HEK293 (cell line): Measurements from ENCODE around the gene TMEM141.
"Not testable (repeated sequence)": the region's sequence is repeated elsewhere in the genome, so short reads cannot be mapped to it uniquely, and the experiment has no call there.

Experiments
- BCL11A ChIP-seq: fragments of 450-650 bp; formaldehyde crosslinking; IDR thresholded peaks from 2 replicates; pipeline ENCODE4 v1.5.1; 2016; ENCODE audit warnings: low read depth, missing biosample characterization, missing genetic modification characterization
- RBAK ChIP-seq: fragments of 450-650 bp; formaldehyde crosslinking; IDR thresholded peaks from 2 replicates; pipeline ENCODE4 v1.5.1; 2016; ENCODE audit warnings: missing biosample characterization, missing genetic modification characterization
- SETDB1 ChIP-seq: IDR thresholded peaks from one replicate; pipeline ENCODE4 v1.6.1; 2017; ENCODE audit warnings: mild to moderate bottlenecking, low read length, moderate library complexity, mixed read lengths; ENCODE audit not compliant: insufficient read length
- YY1 ChIP-seq: fragments of 450-650 bp; formaldehyde crosslinking; IDR thresholded peaks from 2 replicates; pipeline ENCODE4 v1.5.1; 2018; ENCODE audit warnings: missing biosample characterization, missing genetic modification characterization
- ZBTB7A ChIP-seq: fragments of 450-650 bp; formaldehyde crosslinking; IDR thresholded peaks from 2 replicates; pipeline ENCODE4 v1.5.1; 2016; ENCODE audit warnings: low read depth, missing biosample characterization, missing genetic modification characterization
- ZNF121 ChIP-seq: fragments of 450-650 bp; formaldehyde crosslinking; IDR thresholded peaks from 2 replicates; pipeline ENCODE4 v1.5.1; 2016; ENCODE audit warnings: missing biosample characterization, missing genetic modification characterization
- ZNF146 ChIP-seq: fragments of 450-650 bp; formaldehyde crosslinking; IDR thresholded peaks from 2 replicates; pipeline ENCODE4 v1.5.1; 2016; ENCODE audit warnings: missing biosample characterization, missing genetic modification characterization
- ZNF214 ChIP-seq: fragments of 450-650 bp; formaldehyde crosslinking; IDR thresholded peaks from 2 replicates; pipeline ENCODE4 v1.5.1; 2017; ENCODE audit warnings: missing biosample characterization, mild to moderate bottlenecking, missing genetic modification characterization, borderline replicate concordance
- ZNF274 ChIP-seq, 2 experiments: fragments of 200-500 bp in 1 of 2; fragments of 450-650 bp in 1 of 2; sonication (Bioruptor generic) in 1 of 2; formaldehyde crosslinking in 1 of 2; IDR thresholded peaks; 2 replicates each; pipeline versions ENCODE4 v1.5.1 to v1.6.1; 2014 to 2016; ENCODE audit warnings: borderline replicate concordance in 1 of 2, inconsistent platforms in 1 of 2, low read length in 1 of 2, missing biosample characterization in 1 of 2, missing genetic modification characterization in 1 of 2
- ZNF292 ChIP-seq: fragments of 450-650 bp; formaldehyde crosslinking; IDR thresholded peaks from 2 replicates; pipeline ENCODE4 v1.5.1; 2016; ENCODE audit warnings: low read depth, missing biosample characterization, missing genetic modification characterization, borderline replicate concordance
- ZNF677 ChIP-seq: fragments of 450-650 bp; IDR thresholded peaks from 2 replicates; pipeline ENCODE4 v1.5.0; 2018; ENCODE audit warnings: missing biosample characterization, mild to moderate bottlenecking, missing genetic modification characterization, moderate library complexity
- TF ChIP-seq, protein P1 (sequence below): fragments of 450-650 bp; formaldehyde crosslinking; IDR thresholded peaks from 2 replicates; pipeline ENCODE4 v1.5.1; 2016; ENCODE audit warnings: missing biosample characterization, missing genetic modification characterization
- TF ChIP-seq, protein P2 (sequence below): fragments of 450-650 bp; formaldehyde crosslinking; IDR thresholded peaks from 2 replicates; pipeline ENCODE4 v1.5.1; 2016; ENCODE audit warnings: missing biosample characterization, missing genetic modification characterization

DNA sequence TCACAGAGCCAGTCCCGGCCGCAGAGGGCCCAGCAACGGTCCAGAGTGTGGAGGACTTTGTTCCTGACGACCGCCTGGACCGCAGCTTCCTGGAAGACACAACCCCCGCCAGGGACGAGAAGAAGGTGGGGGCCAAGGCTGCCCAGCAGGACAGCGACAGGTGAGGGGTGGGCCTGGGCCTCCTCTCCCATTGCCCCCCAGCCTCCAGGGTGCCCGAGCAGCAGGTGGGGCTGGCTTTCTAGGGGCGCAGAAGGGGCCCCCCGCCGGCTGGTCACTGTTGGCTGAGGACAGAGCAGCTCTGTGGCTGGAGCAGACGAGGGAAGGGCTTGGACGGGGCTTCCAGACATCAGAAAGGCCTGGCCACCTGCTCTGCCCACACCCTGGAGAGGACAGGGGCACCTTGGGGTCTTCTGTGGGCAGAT lies 46.7 kb downstream of the TMEM141 start:
- TF ChIP-seq, protein P1, sequence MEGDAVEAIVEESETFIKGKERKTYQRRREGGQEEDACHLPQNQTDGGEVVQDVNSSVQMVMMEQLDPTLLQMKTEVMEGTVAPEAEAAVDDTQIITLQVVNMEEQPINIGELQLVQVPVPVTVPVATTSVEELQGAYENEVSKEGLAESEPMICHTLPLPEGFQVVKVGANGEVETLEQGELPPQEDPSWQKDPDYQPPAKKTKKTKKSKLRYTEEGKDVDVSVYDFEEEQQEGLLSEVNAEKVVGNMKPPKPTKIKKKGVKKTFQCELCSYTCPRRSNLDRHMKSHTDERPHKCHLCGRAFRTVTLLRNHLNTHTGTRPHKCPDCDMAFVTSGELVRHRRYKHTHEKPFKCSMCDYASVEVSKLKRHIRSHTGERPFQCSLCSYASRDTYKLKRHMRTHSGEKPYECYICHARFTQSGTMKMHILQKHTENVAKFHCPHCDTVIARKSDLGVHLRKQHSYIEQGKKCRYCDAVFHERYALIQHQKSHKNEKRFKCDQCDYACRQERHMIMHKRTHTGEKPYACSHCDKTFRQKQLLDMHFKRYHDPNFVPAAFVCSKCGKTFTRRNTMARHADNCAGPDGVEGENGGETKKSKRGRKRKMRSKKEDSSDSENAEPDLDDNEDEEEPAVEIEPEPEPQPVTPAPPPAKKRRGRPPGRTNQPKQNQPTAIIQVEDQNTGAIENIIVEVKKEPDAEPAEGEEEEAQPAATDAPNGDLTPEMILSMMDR (tag by site-specific recombination) = not testable (repeated sequence)
- not testable (repeated sequence) for TF ChIP-seq SETDB1; ZNF214 (tag by site-specific recombination); ZNF677 (tag by site-specific recombination); BCL11A (tag by site-specific recombination); ZNF292 (tag by site-specific recombination); RBAK (tag by site-specific recombination); YY1 (tag by site-specific recombination); ZNF121 (tag by site-specific recombination); ZNF146 (tag by site-specific recombination); ZNF274 (IDR thresholded peaks at IDR 0.05; ENCODE audit: low read length); ZNF274 (tag by site-specific recombination; IDR thresholded peaks at IDR 0.05; ENCODE audit: borderline replicate concordance); ZBTB7A (tag by site-specific recombination)
- TF ChIP-seq, protein P2, sequence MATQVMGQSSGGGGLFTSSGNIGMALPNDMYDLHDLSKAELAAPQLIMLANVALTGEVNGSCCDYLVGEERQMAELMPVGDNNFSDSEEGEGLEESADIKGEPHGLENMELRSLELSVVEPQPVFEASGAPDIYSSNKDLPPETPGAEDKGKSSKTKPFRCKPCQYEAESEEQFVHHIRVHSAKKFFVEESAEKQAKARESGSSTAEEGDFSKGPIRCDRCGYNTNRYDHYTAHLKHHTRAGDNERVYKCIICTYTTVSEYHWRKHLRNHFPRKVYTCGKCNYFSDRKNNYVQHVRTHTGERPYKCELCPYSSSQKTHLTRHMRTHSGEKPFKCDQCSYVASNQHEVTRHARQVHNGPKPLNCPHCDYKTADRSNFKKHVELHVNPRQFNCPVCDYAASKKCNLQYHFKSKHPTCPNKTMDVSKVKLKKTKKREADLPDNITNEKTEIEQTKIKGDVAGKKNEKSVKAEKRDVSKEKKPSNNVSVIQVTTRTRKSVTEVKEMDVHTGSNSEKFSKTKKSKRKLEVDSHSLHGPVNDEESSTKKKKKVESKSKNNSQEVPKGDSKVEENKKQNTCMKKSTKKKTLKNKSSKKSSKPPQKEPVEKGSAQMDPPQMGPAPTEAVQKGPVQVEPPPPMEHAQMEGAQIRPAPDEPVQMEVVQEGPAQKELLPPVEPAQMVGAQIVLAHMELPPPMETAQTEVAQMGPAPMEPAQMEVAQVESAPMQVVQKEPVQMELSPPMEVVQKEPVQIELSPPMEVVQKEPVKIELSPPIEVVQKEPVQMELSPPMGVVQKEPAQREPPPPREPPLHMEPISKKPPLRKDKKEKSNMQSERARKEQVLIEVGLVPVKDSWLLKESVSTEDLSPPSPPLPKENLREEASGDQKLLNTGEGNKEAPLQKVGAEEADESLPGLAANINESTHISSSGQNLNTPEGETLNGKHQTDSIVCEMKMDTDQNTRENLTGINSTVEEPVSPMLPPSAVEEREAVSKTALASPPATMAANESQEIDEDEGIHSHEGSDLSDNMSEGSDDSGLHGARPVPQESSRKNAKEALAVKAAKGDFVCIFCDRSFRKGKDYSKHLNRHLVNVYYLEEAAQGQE = not testable (repeated sequence)
